HFF-Myc (cell line): ENCODE results near the gene PTGR3.
"Not testable (repeated sequence)": the region's sequence is repeated elsewhere in the genome, so short reads cannot be mapped to it uniquely, and the experiment has no call there.

ENCODE experiments used
- DNase-seq: peaks from one replicate; pipeline ENCODE4 v3.0.0-alpha.2; 2011; ENCODE audit warnings: low read depth; ENCODE audit errors: extremely low read depth
- H3K4me3 ChIP-seq: replicated peaks from 2 replicates; pipeline ENCODE4 v1.5.1; 2011; ENCODE audit warnings: low read depth, mild to moderate bottlenecking, control low read depth, low read length
- CTCF ChIP-seq: IDR thresholded peaks from 2 replicates; pipeline ENCODE4 v1.5.1; 2012; ENCODE audit warnings: mild to moderate bottlenecking, low read depth, low read length, control low read depth; ENCODE audit errors: missing control alignments

PTGR3 gene

GRCh38 chr18:75198036-75198435 is 10.9 kb downstream of the PTGR3 start:
- no peak for TF ChIP-seq CTCF
- no peak overlapping the region for H3K4me3 ChIP-seq
- no peak for DNase-seq

GRCh38 chr18:75192899-75193298 is 16.0 kb downstream of the PTGR3 start:
- no peak for TF ChIP-seq CTCF
- no peak overlapping the region for H3K4me3 ChIP-seq
- DNase-seq: no peak

GRCh38 chr18:75189696-75190095 is 19.2 kb downstream of the PTGR3 start:
- H3K4me3 ChIP-seq: no peak overlapping the region
- TF ChIP-seq CTCF: no peak
- DNase-seq: no peak

- DNase-seq: not testable (repeated sequence)
Measured at GRCh38 chr18:75187702-75188101, 21.2 kb downstream of the PTGR3 start.

GRCh38 chr18:75185460-75185859 is 23.5 kb downstream of the PTGR3 start:
- no peak overlapping the region for H3K4me3 ChIP-seq
- DNase-seq: no peak
- no peak for TF ChIP-seq CTCF

More at GRCh38 chr18:75187702-75188101, 21.2 kb downstream of the PTGR3 start:
- H3K4me3 ChIP-seq: not testable (repeated sequence)

GRCh38 chr18:75183973-75184493 is 24.9 kb downstream of the PTGR3 start:
- TF ChIP-seq CTCF: no peak
- DNase-seq: no peak
- no peak overlapping the region for H3K4me3 ChIP-seq

- TF ChIP-seq CTCF: no peak
- H3K4me3 ChIP-seq: no peak overlapping the region
- no peak for DNase-seq
Measured at GRCh38 chr18:75183524-75183923, 25.4 kb downstream of the PTGR3 start.
